K562 (cell line): Measurements from ENCODE around the gene EME1. TPM values are rescaled to one million over a fixed set of nuclear protein-coding genes. Genes with fewer than 3 reads are reported as not detected.

Experiments
- FOXA1 ChIP-seq: fragments of 450-650 bp; IDR thresholded peaks from 2 replicates; pipeline ENCODE4 v1.6.1; 2016; ENCODE audit warnings: mild to moderate bottlenecking, borderline replicate concordance
- LCOR ChIP-seq: sonication (generic); formaldehyde crosslinking; IDR thresholded peaks from 2 replicates; pipeline ENCODE4 v1.8.0; 2022; ENCODE audit warnings: mild to moderate bottlenecking, missing genetic modification reagents
- MYNN ChIP-seq, 2 experiments: sonication (generic); formaldehyde crosslinking in 1 of 2; IDR thresholded peaks; 2 replicates each; pipeline versions ENCODE4 v1.5.0 to v1.6.1; 2016 to 2020; ENCODE audit warnings: antibody characterized with exemption in 1 of 2, missing genetic modification reagents in 1 of 2
- NFYB ChIP-seq: IDR thresholded peaks from 2 replicates; pipeline ENCODE4 v1.6.1; 2011; ENCODE audit warnings: mild to moderate bottlenecking, moderate library complexity; ENCODE audit not compliant: insufficient read length; ENCODE audit errors: extremely low read depth
- RUNX1 ChIP-seq: sonication (generic); IDR thresholded peaks from 2 replicates; pipeline ENCODE4 v1.6.1; 2016; ENCODE audit warnings: antibody characterized with exemption, low read depth
- YY1 ChIP-seq, 3 experiments: IDR thresholded peaks; 2 replicates each; pipeline ENCODE4 v1.6.1; 2011; ENCODE audit warnings: low read length in 2 of 3, mild to moderate bottlenecking in 2 of 3, moderate library complexity in 2 of 3, borderline replicate concordance in 1 of 3, control low read depth in 1 of 3, low read depth in 1 of 3; ENCODE audit not compliant: insufficient read depth in 3 of 3, insufficient replicate concordance in 2 of 3, control insufficient read depth in 1 of 3, insufficient read length in 1 of 3; ENCODE audit errors: extremely low read depth in 1 of 3
- ZNF253 ChIP-seq: fragments of 250-450 bp; sonication (Bioruptor Pico); conservative IDR thresholded peaks from 2 replicates; pipeline ENCODE4 v1.6.1; 2021; ENCODE audit warnings: mild to moderate bottlenecking
- ZNF324 ChIP-seq: fragments of 250-450 bp; sonication (Bioruptor Pico); IDR thresholded peaks from 2 replicates; pipeline ENCODE4 v1.4.0; 2020; ENCODE audit warnings: mild to moderate bottlenecking
- ZNF57 ChIP-seq: fragments of 450-650 bp; formaldehyde crosslinking; IDR thresholded peaks from 2 replicates; pipeline ENCODE4 v1.4.0; 2020; ENCODE audit warnings: mild to moderate bottlenecking, moderate library complexity
- polyA plus RNA-seq, 8 experiments: library from polyadenylated mRNA; depleted of rRNA in 4 of 8; stranded (reverse) in 5 of 8; unstranded in 3 of 8; fragments of >200 nt; fragmentation: Nextera tagmentation in 2 of 8; fragmentation: Illumina TruSeq in 1 of 8; extraction: Ambion mirVana in 2 of 8; extraction: Trizol in 1 of 8; gene quantifications; 2 replicates each; pipeline versions ENCODE4 v1.2.1 to v1.2.3, GENCODE V29; 2011 to 2014; ENCODE audit warnings: inconsistent platforms in 1 of 8, missing spikeins in 1 of 8
- total RNA-seq, 7 experiments: library from RNA; depleted of rRNA in 6 of 7; stranded (reverse); fragments of >200 nt in 6 of 7; fragmentation: Illumina TruSeq in 2 of 7; extraction: Trizol in 2 of 7; gene quantifications; 2 replicates each; pipeline versions ENCODE4 v1.2.1 to v1.2.3, GENCODE V29; 2011 to 2021; ENCODE audit warnings: low replicate concordance in 1 of 7
- TF ChIP-seq, protein P1 (sequence below): fragments of 450-650 bp; IDR thresholded peaks from 2 replicates; pipeline ENCODE4 v1.6.1; 2016; ENCODE audit warnings: missing biosample characterization, missing genetic modification characterization
- TF ChIP-seq, protein P2 (sequence below): fragments of 250-450 bp; sonication (Bioruptor Pico); IDR thresholded peaks from 2 replicates; pipeline ENCODE4 v1.5.0; 2020; ENCODE audit warnings: mild to moderate bottlenecking, borderline replicate concordance
- TF ChIP-seq, protein P3 (sequence below), 2 experiments: IDR thresholded peaks in 1 of 2; conservative IDR thresholded peaks in 1 of 2; 2 replicates each; pipeline ENCODE4 v1.6.1; 2016; ENCODE audit warnings: low read depth in 2 of 2, mild to moderate bottlenecking in 1 of 2, missing compliant biosample characterization in 1 of 2, missing genetic modification characterization in 1 of 2, moderate library complexity in 1 of 2
- TF ChIP-seq, protein P4 (sequence below), 2 experiments: fragments of 250-450 bp in 1 of 2; fragments of 450-650 bp in 1 of 2; sonication (Bioruptor Pico) in 1 of 2; IDR thresholded peaks; 2 replicates each; pipeline versions ENCODE4 v1.6.1 to v1.8.0; 2016 to 2021; ENCODE audit warnings: mild to moderate bottlenecking in 2 of 2, moderate library complexity in 2 of 2, missing compliant biosample characterization in 1 of 2, missing genetic modification characterization in 1 of 2
- TF ChIP-seq, protein P5 (sequence below): sonication (generic); formaldehyde crosslinking; IDR thresholded peaks from 2 replicates; pipeline ENCODE4 v1.8.0; 2023; ENCODE audit warnings: mild to moderate bottlenecking, missing genetic modification reagents

EME1 gene
- total and polyA plus RNA-seq, 9 of the 15 experiments (the other 6 are each of a cell fraction or from before 2014, with no cell fraction given): 14.6 to 44.1 (median 24.0) TPM

DNA sequence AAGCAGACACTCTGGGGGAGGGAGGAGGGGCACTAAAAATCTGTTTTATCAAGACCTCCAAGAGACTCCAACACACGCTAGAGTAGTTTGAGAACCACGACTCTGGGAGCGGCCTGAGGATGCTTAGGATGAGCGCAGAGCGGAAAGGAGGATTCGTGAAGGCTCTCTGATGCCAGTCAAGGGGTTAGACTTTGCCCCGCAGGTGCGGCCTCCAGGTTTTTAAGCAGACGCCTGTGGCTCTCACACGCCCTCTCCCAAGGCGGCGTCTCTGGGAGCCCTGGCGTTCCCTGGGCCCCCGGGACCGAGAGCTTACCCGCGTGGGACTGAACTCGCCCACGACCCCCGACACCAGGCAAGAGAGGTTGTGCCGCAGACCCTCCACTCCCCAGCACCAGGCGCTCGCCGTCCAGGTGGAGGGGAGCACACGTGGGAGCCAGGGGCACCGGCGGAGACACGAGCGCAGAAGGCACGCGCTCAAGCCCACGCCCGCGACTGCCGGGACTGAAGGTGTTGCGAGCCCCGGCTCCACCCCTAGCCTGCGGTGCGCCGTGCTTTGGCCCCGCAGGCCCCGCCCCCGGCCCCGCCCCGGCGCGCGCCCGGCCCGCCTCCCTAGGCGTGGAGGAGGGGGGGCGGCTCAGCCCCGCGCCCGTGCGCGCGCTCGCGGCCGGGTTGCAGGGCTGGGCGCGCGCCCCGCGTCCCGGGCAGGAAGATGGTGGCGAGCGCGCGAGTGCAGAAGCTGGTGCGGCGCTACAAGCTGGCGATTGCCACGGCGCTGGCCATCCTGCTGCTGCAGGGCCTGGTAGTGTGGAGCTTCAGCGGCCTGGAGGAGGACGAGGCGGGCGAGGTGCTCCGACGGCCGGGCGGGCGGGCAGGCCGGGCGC lies 27.4 kb upstream of the EME1 start, which contains the start of gene XYLT2 (continued):
- TF ChIP-seq, protein P1, sequence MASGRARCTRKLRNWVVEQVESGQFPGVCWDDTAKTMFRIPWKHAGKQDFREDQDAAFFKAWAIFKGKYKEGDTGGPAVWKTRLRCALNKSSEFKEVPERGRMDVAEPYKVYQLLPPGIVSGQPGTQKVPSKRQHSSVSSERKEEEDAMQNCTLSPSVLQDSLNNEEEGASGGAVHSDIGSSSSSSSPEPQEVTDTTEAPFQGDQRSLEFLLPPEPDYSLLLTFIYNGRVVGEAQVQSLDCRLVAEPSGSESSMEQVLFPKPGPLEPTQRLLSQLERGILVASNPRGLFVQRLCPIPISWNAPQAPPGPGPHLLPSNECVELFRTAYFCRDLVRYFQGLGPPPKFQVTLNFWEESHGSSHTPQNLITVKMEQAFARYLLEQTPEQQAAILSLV (tag): no peak
- TF ChIP-seq ZNF57 (CRISPR knock-in tag) (no peak), NFYB (no peak), LCOR (CRISPR knock-in tag) (no peak; the same call in 1 of the 2 replicates), MYNN (IDR thresholded peaks at IDR 0.05) (no peak), MYNN (CRISPR knock-in tag; IDR thresholded peaks at IDR 0.05) (no peak), RUNX1 (no peak), ZNF253 (CRISPR knock-in tag) (no peak), YY1 (IDR thresholded peaks at IDR 0.05; ENCODE audit: borderline replicate concordance in 1 of 3, control insufficient read depth in 1 of 3, extremely low read depth in 1 of 3, insufficient read depth in 3 of 3, insufficient read length in 1 of 3, insufficient replicate concordance in 2 of 3, low read depth in 1 of 3, low read length in 2 of 3) (peak in 2 of 3 experiments; percentile 68 to 83), FOXA1 (no peak), ZNF324 (CRISPR knock-in tag) (no peak)
- TF ChIP-seq, protein P2, sequence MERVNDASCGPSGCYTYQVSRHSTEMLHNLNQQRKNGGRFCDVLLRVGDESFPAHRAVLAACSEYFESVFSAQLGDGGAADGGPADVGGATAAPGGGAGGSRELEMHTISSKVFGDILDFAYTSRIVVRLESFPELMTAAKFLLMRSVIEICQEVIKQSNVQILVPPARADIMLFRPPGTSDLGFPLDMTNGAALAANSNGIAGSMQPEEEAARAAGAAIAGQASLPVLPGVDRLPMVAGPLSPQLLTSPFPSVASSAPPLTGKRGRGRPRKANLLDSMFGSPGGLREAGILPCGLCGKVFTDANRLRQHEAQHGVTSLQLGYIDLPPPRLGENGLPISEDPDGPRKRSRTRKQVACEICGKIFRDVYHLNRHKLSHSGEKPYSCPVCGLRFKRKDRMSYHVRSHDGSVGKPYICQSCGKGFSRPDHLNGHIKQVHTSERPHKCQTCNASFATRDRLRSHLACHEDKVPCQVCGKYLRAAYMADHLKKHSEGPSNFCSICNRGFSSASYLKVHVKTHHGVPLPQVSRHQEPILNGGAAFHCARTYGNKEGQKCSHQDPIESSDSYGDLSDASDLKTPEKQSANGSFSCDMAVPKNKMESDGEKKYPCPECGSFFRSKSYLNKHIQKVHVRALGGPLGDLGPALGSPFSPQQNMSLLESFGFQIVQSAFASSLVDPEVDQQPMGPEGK (CRISPR knock-in tag): no peak
- TF ChIP-seq, protein P3, sequence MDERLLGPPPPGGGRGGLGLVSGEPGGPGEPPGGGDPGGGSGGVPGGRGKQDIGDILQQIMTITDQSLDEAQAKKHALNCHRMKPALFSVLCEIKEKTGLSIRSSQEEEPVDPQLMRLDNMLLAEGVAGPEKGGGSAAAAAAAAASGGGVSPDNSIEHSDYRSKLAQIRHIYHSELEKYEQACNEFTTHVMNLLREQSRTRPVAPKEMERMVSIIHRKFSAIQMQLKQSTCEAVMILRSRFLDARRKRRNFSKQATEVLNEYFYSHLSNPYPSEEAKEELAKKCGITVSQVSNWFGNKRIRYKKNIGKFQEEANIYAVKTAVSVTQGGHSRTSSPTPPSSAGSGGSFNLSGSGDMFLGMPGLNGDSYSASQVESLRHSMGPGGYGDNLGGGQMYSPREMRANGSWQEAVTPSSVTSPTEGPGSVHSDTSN (CRISPR knock-in tag; IDR thresholded peaks at IDR 0.05; ENCODE audit: low read depth): no peak
- TF ChIP-seq, protein P3 (tag; conservative IDR thresholded peaks at IDR 0.05; ENCODE audit: low read depth): no peak
- TF ChIP-seq, protein P4, sequence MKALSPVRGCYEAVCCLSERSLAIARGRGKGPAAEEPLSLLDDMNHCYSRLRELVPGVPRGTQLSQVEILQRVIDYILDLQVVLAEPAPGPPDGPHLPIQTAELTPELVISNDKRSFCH (CRISPR knock-in tag; IDR thresholded peaks at IDR 0.05): no peak
- TF ChIP-seq, protein P4 (tag; IDR thresholded peaks at IDR 0.05): no peak
- TF ChIP-seq, protein P5, sequence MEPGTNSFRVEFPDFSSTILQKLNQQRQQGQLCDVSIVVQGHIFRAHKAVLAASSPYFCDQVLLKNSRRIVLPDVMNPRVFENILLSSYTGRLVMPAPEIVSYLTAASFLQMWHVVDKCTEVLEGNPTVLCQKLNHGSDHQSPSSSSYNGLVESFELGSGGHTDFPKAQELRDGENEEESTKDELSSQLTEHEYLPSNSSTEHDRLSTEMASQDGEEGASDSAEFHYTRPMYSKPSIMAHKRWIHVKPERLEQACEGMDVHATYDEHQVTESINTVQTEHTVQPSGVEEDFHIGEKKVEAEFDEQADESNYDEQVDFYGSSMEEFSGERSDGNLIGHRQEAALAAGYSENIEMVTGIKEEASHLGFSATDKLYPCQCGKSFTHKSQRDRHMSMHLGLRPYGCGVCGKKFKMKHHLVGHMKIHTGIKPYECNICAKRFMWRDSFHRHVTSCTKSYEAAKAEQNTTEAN (CRISPR knock-in tag): no peak
